ENCODE results near the gene ATP11A.

The ATP11A gene

DNA sequence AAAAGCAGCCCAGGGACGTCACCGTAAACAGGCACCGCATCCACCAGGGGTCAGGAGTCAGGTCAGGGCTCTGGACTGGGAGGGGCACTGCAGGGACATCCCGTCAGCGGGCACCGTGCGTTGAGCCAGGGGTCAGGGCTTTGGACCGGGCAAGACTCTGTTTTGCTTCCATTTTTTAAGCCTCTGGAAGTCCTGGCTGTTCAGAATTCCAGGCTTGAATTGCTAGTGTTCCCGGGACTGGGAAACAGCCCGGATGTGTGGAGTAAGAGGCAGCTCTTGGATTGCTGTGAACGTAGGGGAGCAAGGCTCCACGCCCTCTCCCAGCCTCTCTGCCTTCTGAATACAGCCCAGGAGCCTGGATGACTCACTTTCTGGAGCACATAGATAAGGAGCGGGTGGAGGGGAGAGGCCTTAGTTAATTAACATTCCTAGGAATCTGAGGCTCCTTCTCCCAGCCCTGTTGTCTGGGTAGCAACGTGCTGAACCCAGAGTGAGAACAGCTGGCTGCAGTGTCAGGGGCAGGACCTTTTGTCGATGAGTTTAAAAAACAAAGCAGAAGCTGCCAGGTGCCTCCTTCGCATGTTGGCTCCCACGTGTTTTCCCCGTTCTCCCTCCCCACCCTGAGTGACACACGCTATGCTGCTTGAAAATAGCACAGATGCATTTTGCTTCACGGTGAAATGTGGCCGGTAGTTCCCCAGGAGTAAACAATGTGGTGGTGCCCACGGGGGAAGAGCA lies 21.9 kb downstream of the ATP11A start:
- H2BK5ac ChIP-seq (ENCODE audit: low read depth, low read length, poor library complexity) = peak overlapping the region; percentile 84
- peak overlapping the region; percentile 73 for H3K18ac ChIP-seq (ENCODE audit: low read length)
- peak overlapping the region; percentile 87 for H4K91ac ChIP-seq (ENCODE audit: low read depth, low read length)
- H3K4me2 ChIP-seq (ENCODE audit: low read length) = peak overlapping the region; percentile 53
- peaks cover 29 to 43% of the 10 kb centered on the region in 2 experiments for H3K4me1 ChIP-seq (ENCODE audit: control insufficient read depth in 1 of 2, insufficient read depth in 2 of 2, low read length in 2 of 2)
- peak overlapping the region; percentile 68 for H2BK12ac ChIP-seq (ENCODE audit: low read length)
- H3K9me3 ChIP-seq (ENCODE audit: insufficient read depth, low read depth, low read length) = peaks cover 3% of the 10 kb centered on the region
- H3K4me3 ChIP-seq (ENCODE audit: low read depth, low read length) = no peak overlapping the region
- peak overlapping the region; percentile 87 for H2AK5ac ChIP-seq (ENCODE audit: low read length)
- H3K23ac ChIP-seq (ENCODE audit: low read length) = no peak overlapping the region
- H4K12ac ChIP-seq (ENCODE audit: low read depth, low read length) = peak overlapping the region; percentile 49
- H3K14ac ChIP-seq (ENCODE audit: low read length) = peak overlapping the region; percentile 77
- peak overlapping the region; percentile 81 for H2BK120ac ChIP-seq (ENCODE audit: insufficient read depth, low read length, poor library complexity)
- H3K79me1 ChIP-seq (ENCODE audit: low read length) = peaks cover 22% of the 10 kb centered on the region
- no peaks in the 10 kb centered on the region for H3K27me3 ChIP-seq (ENCODE audit: insufficient read depth, low read length)
- H4K8ac ChIP-seq (ENCODE audit: low read depth, low read length) = peak overlapping the region; percentile 67
- H3K9ac ChIP-seq (ENCODE audit: low read length) = no peak overlapping the region
- WGBS (ENCODE audit: extremely low coverage, insufficient coverage, insufficient read length) = no CpG with 5 or more reads among the region's 22 CpGs
- H3K36me3 ChIP-seq (ENCODE audit: control insufficient read depth in 1 of 2, insufficient read depth in 2 of 2, low read length in 2 of 2) = peaks cover 0 to 2% of the 10 kb centered on the region in 2 experiments
- peak overlapping the region; percentile 70 for H2AFZ ChIP-seq (ENCODE audit: insufficient read depth, low read length, poor library complexity)
- H3K4ac ChIP-seq (ENCODE audit: low read depth, low read length) = peak overlapping the region; percentile 72
- peak; percentile 96 to 97 for DNase-seq
- peaks cover 22% of the 10 kb centered on the region for H3K79me2 ChIP-seq (ENCODE audit: control insufficient read depth, insufficient read depth, low read length, poor library complexity)
- H3K27ac ChIP-seq (ENCODE audit: low read depth, low read length) = peak overlapping the region; percentile 97

GRCh38 chr13:112712451-112713207 lies 22.8 kb downstream of the ATP11A start:
- Histone ChIP-seq H2AFZ (ENCODE audit: insufficient read depth, low read length, poor library complexity) (peak overlapping the region; percentile 48), H3K4me3 (ENCODE audit: low read depth, low read length) (no peak overlapping the region), H3K9me3 (ENCODE audit: insufficient read depth, low read depth, low read length) (peaks cover 3% of the 10 kb centered on the region), H3K79me1 (ENCODE audit: low read length) (peaks cover 22% of the 10 kb centered on the region), H3K4ac (ENCODE audit: low read depth, low read length) (peak overlapping the region; percentile 48), H3K18ac (ENCODE audit: low read length) (peak overlapping the region; percentile 13), H3K4me2 (ENCODE audit: low read length) (peak overlapping the region; percentile 53), H3K14ac (ENCODE audit: low read length) (peak overlapping the region; percentile 77), H3K9ac (ENCODE audit: low read length) (no peak overlapping the region), H2BK5ac (ENCODE audit: low read depth, low read length, poor library complexity) (peak overlapping the region; percentile 58), H4K91ac (ENCODE audit: low read depth, low read length) (peak overlapping the region; percentile 87), H2BK120ac (ENCODE audit: insufficient read depth, low read length, poor library complexity) (peak overlapping the region; percentile 81), H3K23ac (ENCODE audit: low read length) (no peak overlapping the region), H3K27me3 (ENCODE audit: insufficient read depth, low read length) (no peaks in the 10 kb centered on the region), H2AK5ac (ENCODE audit: low read length) (peak overlapping the region; percentile 31), H3K4me1 (ENCODE audit: control insufficient read depth in 1 of 2, insufficient read depth in 2 of 2, low read length in 2 of 2) (peaks cover 29 to 43% of the 10 kb centered on the region in 2 experiments), H3K27ac (ENCODE audit: low read depth, low read length) (peak overlapping the region; percentile 92), H2BK12ac (ENCODE audit: low read length) (peak overlapping the region; percentile 25), H4K12ac (ENCODE audit: low read depth, low read length) (no peak overlapping the region), H3K36me3 (ENCODE audit: control insufficient read depth in 1 of 2, insufficient read depth in 2 of 2, low read length in 2 of 2) (peaks cover 0 to 2% of the 10 kb centered on the region in 2 experiments), H4K8ac (ENCODE audit: low read depth, low read length) (peak overlapping the region; percentile 3), H3K79me2 (ENCODE audit: control insufficient read depth, insufficient read depth, low read length, poor library complexity) (peaks cover 22% of the 10 kb centered on the region)
- WGBS (ENCODE audit: extremely low coverage, insufficient coverage, insufficient read length) = no CpG with 5 or more reads among the region's 20 CpGs
- DNase-seq = no peak

DNA sequence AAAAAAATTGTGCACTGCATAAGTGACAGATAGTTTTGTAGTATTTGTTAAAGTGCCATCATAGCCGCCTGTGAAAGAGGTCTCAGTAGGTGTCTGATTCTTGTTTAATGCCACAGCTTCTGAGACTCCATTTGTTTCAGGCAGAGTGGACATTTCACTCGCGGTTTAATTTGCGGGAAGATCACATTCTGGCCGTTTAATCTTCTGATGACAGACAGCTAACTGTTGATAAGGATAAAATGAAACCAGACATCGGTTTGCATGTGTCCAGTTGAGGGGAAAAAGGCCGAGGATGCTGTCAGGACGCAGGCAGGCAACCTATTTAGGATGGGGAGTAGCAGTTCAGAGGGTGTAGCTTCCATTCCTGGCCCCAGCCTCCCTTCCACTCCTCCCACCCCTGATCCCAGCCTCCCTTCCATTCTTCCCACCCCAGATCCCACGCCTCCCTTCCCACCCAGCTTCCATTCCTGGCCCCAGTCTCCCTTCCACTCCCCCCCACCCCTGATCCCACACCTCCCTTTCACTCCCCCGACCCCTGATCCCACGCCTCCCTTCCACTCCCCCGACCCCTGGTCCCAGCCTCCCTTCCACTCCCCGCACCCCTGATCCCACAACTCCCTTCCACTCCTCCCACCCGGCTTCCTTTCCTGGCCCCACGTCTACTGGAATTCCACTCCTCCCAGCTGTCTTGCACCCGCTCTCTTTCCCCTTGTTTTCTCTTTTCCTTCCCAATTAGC lies 23.8 kb downstream of the ATP11A start:
- peaks cover 29 to 43% of the 10 kb centered on the region in 2 experiments for H3K4me1 ChIP-seq (ENCODE audit: control insufficient read depth in 1 of 2, insufficient read depth in 2 of 2, low read length in 2 of 2)
- H3K4ac ChIP-seq (ENCODE audit: low read depth, low read length) = peak overlapping the region; percentile 55
- H2AFZ ChIP-seq (ENCODE audit: insufficient read depth, low read length, poor library complexity) = no peak overlapping the region
- no peak overlapping the region for H4K12ac ChIP-seq (ENCODE audit: low read depth, low read length)
- peaks cover 3% of the 10 kb centered on the region for H3K9me3 ChIP-seq (ENCODE audit: insufficient read depth, low read depth, low read length)
- H3K14ac ChIP-seq (ENCODE audit: low read length) = peak overlapping the region; percentile 20
- no peak overlapping the region for H3K9ac ChIP-seq (ENCODE audit: low read length)
- H3K36me3 ChIP-seq (ENCODE audit: control insufficient read depth in 1 of 2, insufficient read depth in 2 of 2, low read length in 2 of 2) = peaks cover 0 to 2% of the 10 kb centered on the region in 2 experiments
- no peak overlapping the region for H3K18ac ChIP-seq (ENCODE audit: low read length)
- no peak overlapping the region for H4K8ac ChIP-seq (ENCODE audit: low read depth, low read length)
- H3K79me1 ChIP-seq (ENCODE audit: low read length) = peaks cover 22% of the 10 kb centered on the region
- H3K4me2 ChIP-seq (ENCODE audit: low read length) = no peak overlapping the region
- peak overlapping the region; percentile 15 for H2BK12ac ChIP-seq (ENCODE audit: low read length)
- H2AK5ac ChIP-seq (ENCODE audit: low read length) = peak overlapping the region; percentile 24
- H2BK120ac ChIP-seq (ENCODE audit: insufficient read depth, low read length, poor library complexity) = no peak overlapping the region
- H3K79me2 ChIP-seq (ENCODE audit: control insufficient read depth, insufficient read depth, low read length, poor library complexity) = peaks cover 18% of the 10 kb centered on the region
- no peak overlapping the region for H3K27ac ChIP-seq (ENCODE audit: low read depth, low read length)
- no CpG with 5 or more reads among the region's 16 CpGs for WGBS (ENCODE audit: extremely low coverage, insufficient coverage, insufficient read length)
- H4K91ac ChIP-seq (ENCODE audit: low read depth, low read length) = peak overlapping the region; percentile 6
- no peak overlapping the region for H2BK5ac ChIP-seq (ENCODE audit: low read depth, low read length, poor library complexity)
- DNase-seq = no peak
- H3K23ac ChIP-seq (ENCODE audit: low read length) = no peak overlapping the region
- no peak overlapping the region for H3K4me3 ChIP-seq (ENCODE audit: low read depth, low read length)
- H3K27me3 ChIP-seq (ENCODE audit: insufficient read depth, low read length) = no peaks in the 10 kb centered on the region
